ENCODE results near the gene ERC2.
A peak's percentile ranks its signal among the peaks of the same experiment; 100 is the strongest.
"Not testable (repeated sequence)": the region's sequence is repeated elsewhere in the genome, so short reads cannot be mapped to it uniquely, and the experiment has no call there.

The ERC2 gene

GRCh38 chr3:56309465-56309864 is 158.8 kb downstream of the ERC2 start:
- DNase-seq (ENCODE audit: low spot score), result no peak

- DNase-seq (ENCODE audit: low spot score), result no peak
Measured at GRCh38 chr3:56308471-56308870, 159.8 kb downstream of the ERC2 start.

DNA sequence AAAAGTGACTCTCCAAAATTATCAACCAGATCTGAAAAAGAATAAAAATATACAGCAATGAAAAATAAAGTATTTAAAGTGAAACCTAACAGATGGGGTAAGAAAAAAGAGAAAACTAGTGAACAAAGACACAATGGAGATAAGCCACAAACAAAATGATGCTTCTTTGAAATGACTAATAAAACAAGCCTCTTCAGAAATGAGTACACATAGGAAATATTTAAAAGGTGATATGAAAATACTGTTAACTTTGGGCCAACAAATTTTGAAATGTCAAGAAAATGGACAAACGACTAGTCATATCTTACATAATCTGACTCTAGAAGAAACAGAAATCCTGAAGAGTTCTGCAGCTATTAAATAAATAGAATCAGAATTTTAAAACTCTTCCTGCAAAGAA is 164.2 kb downstream of the ERC2 start:
- no peak for DNase-seq (ENCODE audit: low spot score)

DNA sequence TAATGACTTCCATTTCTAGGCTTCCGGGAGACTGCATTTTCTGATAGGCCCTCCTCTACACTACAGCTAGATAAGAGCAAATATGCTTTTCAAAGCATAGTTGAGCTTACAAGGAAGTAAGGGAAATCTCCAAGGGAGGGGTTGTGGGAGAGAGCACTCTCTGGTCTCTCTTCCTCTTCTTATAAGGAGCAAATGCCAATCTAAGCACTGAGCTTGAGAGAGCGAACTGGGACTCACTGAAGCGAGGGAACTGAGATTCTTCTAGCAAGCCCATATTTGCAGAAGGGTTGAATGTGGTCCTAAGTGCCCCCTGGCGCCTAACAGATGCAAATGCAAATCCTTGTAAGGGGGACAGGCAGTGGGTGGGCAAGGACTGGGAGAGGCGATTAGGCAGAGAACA is 164.8 kb downstream of the ERC2 start:
- DNase-seq (ENCODE audit: low spot score), result peak; percentile 50

DNA sequence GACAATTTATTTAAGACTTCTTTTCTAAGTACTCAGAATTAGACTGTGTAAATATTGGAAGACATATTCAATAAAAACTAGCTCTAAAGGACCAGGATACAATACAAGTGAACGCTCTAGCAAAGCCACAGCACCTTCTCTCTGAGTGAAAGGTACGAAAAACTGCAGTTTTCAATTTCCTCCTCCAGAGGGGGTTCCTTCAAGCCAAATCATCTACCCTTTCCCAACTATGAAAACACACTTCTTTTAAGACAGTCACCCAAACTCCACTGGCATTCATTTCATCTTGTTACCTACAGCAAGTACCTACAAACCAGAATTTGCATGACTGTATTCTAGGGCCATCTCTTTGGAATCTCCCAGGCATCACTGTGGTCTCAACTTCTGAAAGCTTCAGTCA is 165.8 kb downstream of the ERC2 start:
- peak; percentile 27 for DNase-seq (ENCODE audit: low spot score)

DNA sequence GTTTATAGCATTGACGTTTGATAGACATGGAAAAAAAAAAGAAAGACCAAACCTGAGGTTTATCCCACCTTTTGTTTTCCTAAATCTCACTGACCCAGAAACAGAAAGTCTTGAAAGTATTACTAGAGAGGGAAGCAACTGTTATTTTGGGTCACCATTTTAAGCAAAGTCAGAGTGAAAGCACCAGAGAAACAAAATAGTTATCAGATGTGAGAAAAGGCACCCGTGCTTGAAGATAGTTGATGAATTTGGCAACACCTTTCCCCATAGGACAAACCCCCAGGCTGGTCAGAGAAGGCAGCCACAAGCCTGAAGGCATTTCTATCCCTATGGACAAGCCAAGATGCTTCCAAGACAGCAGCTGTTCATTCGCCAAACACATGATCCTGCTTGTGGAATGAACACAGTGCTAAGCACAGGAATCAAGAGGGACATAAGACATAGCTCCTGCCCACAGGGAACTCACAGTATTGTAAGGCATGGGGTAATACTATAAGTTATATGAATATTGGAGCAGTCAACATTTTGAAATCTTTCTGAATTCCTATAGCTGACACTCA is 170.9 kb downstream of the ERC2 start:
- DNase-seq (ENCODE audit: low spot score), result no peak

DNA sequence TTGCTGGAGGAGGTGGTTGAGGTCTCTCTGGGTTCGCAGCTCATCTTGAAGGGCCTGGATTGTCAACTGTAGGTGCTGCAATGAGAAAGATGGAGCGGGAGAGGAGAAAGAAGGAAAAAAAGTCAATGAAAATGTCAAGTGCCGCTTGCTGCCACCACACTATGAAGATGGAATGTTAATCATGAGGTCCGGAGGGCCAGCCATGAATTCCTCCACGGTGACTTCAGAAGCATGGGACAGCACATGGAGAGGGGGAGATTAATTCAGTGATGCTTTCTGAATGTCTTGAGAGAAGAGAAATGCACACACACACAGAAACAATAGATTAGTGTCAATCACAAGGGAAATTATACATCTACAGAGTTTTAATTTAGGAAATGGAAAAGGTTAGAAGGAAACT is 171.9 kb downstream of the ERC2 start:
- no peak for DNase-seq (ENCODE audit: low spot score)

- DNase-seq (ENCODE audit: low spot score), result no peak
Measured at GRCh38 chr3:56295161-56295560, 173.1 kb downstream of the ERC2 start.

GRCh38 chr3:56294286-56294685 is 174.0 kb downstream of the ERC2 start:
- no peak for DNase-seq (ENCODE audit: low spot score)

DNA sequence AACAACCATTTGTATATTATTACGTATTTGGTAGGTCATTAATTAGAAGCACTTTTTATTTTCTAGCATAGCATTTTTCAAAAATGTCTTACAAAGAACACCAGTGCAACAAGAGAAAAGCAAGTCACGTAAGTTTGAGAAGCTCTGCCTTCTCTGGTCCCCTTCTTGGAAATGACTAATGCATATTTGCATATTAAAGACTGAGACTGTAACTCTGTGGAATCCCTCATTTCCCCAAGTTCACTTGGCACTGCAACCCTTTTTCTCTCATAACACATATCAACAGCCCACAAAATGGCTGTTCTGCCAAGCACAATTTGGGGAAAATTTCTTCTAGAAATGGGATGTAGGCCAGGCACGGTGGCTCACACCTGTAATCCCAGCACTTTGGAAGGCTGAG is 176.3 kb downstream of the ERC2 start:
- no peak for DNase-seq (ENCODE audit: low spot score)

DNA sequence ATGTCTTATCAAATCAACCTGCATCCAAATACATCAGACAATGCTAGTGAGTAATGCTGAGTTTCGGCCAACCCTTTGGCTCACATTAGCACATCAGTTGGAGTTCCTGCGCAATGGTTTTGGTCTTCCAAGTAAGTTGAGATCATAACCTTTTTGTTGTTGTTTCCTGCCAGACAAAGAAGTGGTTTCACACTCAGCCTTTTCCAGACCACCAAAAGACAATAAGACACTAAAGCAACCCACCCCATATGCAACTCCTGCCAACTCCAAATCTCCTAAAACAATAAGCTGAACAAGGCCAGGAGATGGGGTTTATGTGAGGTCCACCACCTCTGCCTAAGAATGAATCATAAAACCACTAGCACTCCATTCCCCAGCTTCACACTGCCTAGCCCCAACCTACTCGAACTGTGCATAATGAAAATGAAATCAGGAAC is 177.0 kb downstream of the ERC2 start:
- DNase-seq (ENCODE audit: low spot score), result no peak

GRCh38 chr3:56290374-56290773 is 177.9 kb downstream of the ERC2 start:
- no peak for DNase-seq (ENCODE audit: low spot score)

DNA sequence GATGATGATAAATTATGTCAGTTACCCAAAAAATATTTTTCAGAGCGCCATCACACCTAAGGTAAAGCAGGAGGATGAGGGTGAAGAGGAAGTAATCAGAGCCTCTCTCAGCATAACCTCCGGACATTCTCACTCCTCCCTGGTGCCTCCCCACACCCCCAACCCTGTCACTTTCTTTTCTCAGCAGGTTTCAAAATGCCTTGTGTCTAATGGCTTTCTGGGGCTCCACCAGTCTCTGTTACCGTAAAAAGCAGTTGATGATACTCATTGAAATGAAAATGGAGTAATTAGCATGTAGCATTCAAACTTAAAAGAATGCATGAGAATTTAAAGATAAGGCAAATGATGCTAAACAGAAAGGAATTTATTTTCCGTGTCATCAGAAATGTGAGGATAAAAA is 180.0 kb downstream of the ERC2 start:
- DNase-seq (ENCODE audit: low spot score), result no peak

DNA sequence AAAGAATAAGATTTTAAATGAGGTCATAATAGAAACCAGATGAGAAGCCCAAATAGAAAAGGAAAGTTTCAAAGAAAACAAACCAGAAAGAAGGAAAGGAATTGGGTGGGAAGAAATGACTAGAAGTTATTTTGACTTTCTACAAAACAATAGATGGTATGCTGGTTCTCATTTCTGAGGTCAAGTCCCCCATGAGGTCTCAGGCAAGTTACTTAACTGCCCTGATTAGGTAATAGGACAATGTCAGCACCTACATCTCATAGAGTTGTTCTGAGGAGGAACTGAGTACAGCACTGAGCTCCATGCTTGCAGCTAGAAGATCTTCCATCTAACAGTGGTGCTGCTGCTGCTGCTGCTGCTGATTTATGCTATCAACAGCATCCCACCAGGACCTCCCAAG is 185.9 kb downstream of the ERC2 start:
- no peak for DNase-seq (ENCODE audit: low spot score)

GRCh38 chr3:56277236-56277635 is 191.0 kb downstream of the ERC2 start:
- DNase-seq (ENCODE audit: low spot score), result no peak

- DNase-seq (ENCODE audit: low spot score), result no peak
Measured at GRCh38 chr3:56275120-56275519, 193.1 kb downstream of the ERC2 start.

GRCh38 chr3:56269755-56270535 is 198.3 kb downstream of the ERC2 start:
- no peak for DNase-seq (ENCODE audit: low spot score)

DNA sequence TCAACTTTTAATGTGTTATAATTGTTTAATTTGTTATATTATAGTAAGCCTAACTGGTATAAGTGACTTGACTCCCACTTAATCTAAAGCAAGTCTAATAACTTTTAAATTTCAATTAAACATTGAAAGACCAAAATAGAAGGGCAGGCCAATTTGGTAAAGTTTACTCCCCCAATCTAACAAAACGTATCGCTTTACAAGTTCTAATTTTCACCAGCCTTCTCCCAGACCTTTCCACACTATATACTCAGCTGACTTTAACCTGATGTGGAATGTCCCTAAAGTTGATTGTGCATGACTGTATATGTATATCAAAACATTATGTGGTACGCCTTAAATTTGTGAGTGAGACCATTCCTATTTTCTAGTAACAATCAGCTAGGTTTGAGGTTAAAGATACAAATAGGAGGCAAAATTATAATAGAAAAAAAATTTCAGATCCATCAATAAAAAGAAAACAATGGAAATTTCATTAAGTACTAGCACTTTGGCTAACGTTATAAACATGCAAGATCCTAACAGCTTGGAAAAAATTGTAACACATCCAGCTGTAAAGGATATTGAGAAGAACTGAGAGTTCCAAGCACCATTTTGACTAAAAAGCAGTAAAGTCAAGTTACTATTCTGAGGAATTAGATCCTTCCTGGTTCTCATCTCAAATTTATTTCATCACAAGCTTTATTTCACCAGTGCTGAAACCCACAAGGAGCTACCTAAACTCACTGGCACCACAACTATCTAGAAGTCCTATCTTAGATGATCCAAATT is 199.5 kb downstream of the ERC2 start:
- DNase-seq (ENCODE audit: low spot score), result no peak

- DNase-seq (ENCODE audit: low spot score), result not testable (repeated sequence)
Measured at GRCh38 chr3:56261852-56262251, 206.4 kb downstream of the ERC2 start.

- DNase-seq (ENCODE audit: low spot score), result no peak
Measured at GRCh38 chr3:56260262-56260661, 208.0 kb downstream of the ERC2 start.

GRCh38 chr3:56257826-56258225 is 210.4 kb downstream of the ERC2 start:
- no peak for DNase-seq (ENCODE audit: low spot score)

DNA sequence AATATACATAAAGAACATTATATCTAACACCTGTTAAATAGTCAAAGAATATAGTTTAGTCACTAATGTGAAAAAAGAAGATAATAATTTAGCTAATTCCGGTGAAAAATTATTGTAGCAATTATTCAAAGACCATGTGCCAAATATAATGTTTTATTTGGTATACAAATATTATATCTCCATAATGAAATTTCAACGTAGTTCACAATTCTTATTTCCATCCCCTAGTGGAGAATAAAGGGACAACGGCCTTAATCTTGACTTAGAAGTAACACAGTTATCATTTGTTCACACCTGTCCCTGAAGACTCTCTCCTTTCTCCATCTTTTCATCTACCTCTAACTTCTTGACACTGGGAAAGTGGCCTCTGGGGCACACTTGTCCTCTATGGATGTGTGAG is 213.4 kb downstream of the ERC2 start:
- peak; percentile 5 for DNase-seq (ENCODE audit: low spot score)

GRCh38 chr3:56253941-56254665 is 214.2 kb downstream of the ERC2 start:
- DNase-seq (ENCODE audit: low spot score), result no peak
